Measurements from ENCODE around the gene OTUD7B.

GRCh38 chr1:149928401-149928724 is 82.2 kb downstream of the OTUD7B start:
- TF ChIP-seq, protein P1, sequence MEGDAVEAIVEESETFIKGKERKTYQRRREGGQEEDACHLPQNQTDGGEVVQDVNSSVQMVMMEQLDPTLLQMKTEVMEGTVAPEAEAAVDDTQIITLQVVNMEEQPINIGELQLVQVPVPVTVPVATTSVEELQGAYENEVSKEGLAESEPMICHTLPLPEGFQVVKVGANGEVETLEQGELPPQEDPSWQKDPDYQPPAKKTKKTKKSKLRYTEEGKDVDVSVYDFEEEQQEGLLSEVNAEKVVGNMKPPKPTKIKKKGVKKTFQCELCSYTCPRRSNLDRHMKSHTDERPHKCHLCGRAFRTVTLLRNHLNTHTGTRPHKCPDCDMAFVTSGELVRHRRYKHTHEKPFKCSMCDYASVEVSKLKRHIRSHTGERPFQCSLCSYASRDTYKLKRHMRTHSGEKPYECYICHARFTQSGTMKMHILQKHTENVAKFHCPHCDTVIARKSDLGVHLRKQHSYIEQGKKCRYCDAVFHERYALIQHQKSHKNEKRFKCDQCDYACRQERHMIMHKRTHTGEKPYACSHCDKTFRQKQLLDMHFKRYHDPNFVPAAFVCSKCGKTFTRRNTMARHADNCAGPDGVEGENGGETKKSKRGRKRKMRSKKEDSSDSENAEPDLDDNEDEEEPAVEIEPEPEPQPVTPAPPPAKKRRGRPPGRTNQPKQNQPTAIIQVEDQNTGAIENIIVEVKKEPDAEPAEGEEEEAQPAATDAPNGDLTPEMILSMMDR (tag by site-specific recombination; IDR thresholded peaks at IDR 0.05): no peak
- no peak for TF ChIP-seq ZBTB1 (tag by site-specific recombination; IDR thresholded peaks at IDR 0.05)
- TF ChIP-seq ZBTB20 (tag by site-specific recombination; IDR thresholded peaks at IDR 0.05): no peak
- TF ChIP-seq ZNF660 (tag by site-specific recombination; IDR thresholded peaks at IDR 0.05): no peak
- TF ChIP-seq ZNF211 (tag by site-specific recombination; IDR thresholded peaks at IDR 0.05; ENCODE audit: low read depth): no peak
- TF ChIP-seq ZNF776 (tag by site-specific recombination; IDR thresholded peaks at IDR 0.05; ENCODE audit: borderline replicate concordance): no peak
